Neuronal stem cell (in vitro differentiated cells): ENCODE results near the gene GBX1.
A peak's percentile ranks its signal among the peaks of the same experiment; 100 is the strongest.

Experiments
- DNase-seq: peaks from one replicate; pipeline ENCODE4 v3.0.0-alpha.2; 2013; ENCODE audit warnings: low spot score
- H2AFZ ChIP-seq: one replicate; pipeline ENCODE4 v1.6.1; 2013; ENCODE audit warnings: mild to moderate bottlenecking, low read length, inconsistent platforms
- H2AK5ac ChIP-seq: 2 replicates; pipeline ENCODE4 v1.6.1; 2013; ENCODE audit warnings: low read depth, mild to moderate bottlenecking, inconsistent platforms, low read length, moderate library complexity, mixed read lengths
- H2BK120ac ChIP-seq: 2 replicates; pipeline ENCODE4 v1.6.1; 2013; ENCODE audit warnings: low read depth, mild to moderate bottlenecking, inconsistent platforms, low read length, moderate library complexity, mixed read lengths
- H2BK12ac ChIP-seq: one replicate; pipeline ENCODE4 v1.6.1; 2013; ENCODE audit warnings: low read length, inconsistent platforms
- H2BK15ac ChIP-seq: 2 replicates; pipeline ENCODE4 v1.6.1; 2013; ENCODE audit warnings: mild to moderate bottlenecking, low read length, inconsistent platforms, mixed read lengths
- H2BK5ac ChIP-seq: one replicate; pipeline ENCODE4 v1.6.1; 2013; ENCODE audit warnings: inconsistent platforms, mild to moderate bottlenecking, low read length, moderate library complexity
- H3K14ac ChIP-seq: one replicate; pipeline ENCODE4 v1.6.1; 2013; ENCODE audit warnings: low read length, inconsistent platforms
- H3K18ac ChIP-seq: 2 replicates; pipeline ENCODE4 v1.6.1; 2013; ENCODE audit warnings: low read length, inconsistent platforms
- H3K23ac ChIP-seq: 2 replicates; pipeline ENCODE4 v1.6.1; 2013; ENCODE audit warnings: low read depth, mild to moderate bottlenecking, mixed read lengths, low read length, inconsistent platforms; ENCODE audit not compliant: poor library complexity
- H3K27ac ChIP-seq: replicated peaks from 3 replicates; pipeline ENCODE4 v1.5.1; 2013; ENCODE audit warnings: low read length, inconsistent platforms
- H3K27me3 ChIP-seq, 3 experiments: 2 replicates each; pipeline ENCODE4 v1.6.1; 2013; ENCODE audit warnings: low read length in 3 of 3, mild to moderate bottlenecking in 2 of 3, inconsistent platforms in 1 of 3, low read depth in 1 of 3, mixed read lengths in 1 of 3, moderate library complexity in 1 of 3; ENCODE audit not compliant: control insufficient read depth in 3 of 3, insufficient read depth in 3 of 3
- H3K36me3 ChIP-seq, 2 donors: replicated peaks in 1 of 2; 2 replicates each; pipeline ENCODE4 v1.6.1; 2013; ENCODE audit warnings: low read length in 2 of 2; ENCODE audit not compliant: control insufficient read depth in 2 of 2, insufficient read depth in 2 of 2
- H3K4ac ChIP-seq: 2 replicates; pipeline ENCODE4 v1.6.1; 2013; ENCODE audit warnings: inconsistent platforms, mild to moderate bottlenecking, low read length, moderate library complexity
- H3K4me1 ChIP-seq, 2 donors: 1 replicate in 1 of 2; 2 replicates in 1 of 2; pipeline ENCODE4 v1.6.1; 2013; ENCODE audit warnings: low read length in 2 of 2, low read depth in 1 of 2; ENCODE audit not compliant: control insufficient read depth in 2 of 2, insufficient read depth in 1 of 2
- H3K4me2 ChIP-seq: one replicate; pipeline ENCODE4 v1.6.1; 2013; ENCODE audit warnings: mild to moderate bottlenecking, low read length, inconsistent platforms; ENCODE audit not compliant: insufficient read depth, poor library complexity, severe bottlenecking
- H3K4me3 ChIP-seq, 2 donors: 2 replicates each; pipeline ENCODE4 v1.5.1; 2013; ENCODE audit warnings: low read length in 2 of 2, mild to moderate bottlenecking in 2 of 2, inconsistent platforms in 1 of 2, moderate library complexity in 1 of 2
- H3K79me1 ChIP-seq: one replicate; pipeline ENCODE4 v1.6.1; 2013; ENCODE audit warnings: low read depth, mild to moderate bottlenecking, inconsistent platforms, low read length, moderate library complexity
- H3K9ac ChIP-seq: one replicate; pipeline ENCODE4 v1.6.1; 2013; ENCODE audit warnings: mild to moderate bottlenecking, low read depth, low read length, inconsistent platforms; ENCODE audit not compliant: poor library complexity
- H3K9me3 ChIP-seq, 2 donors: replicated peaks in 1 of 2; 2 replicates each; pipeline versions ENCODE3 to v1.6.1; 2013; ENCODE audit warnings: low read length in 2 of 2, mild to moderate bottlenecking in 2 of 2, inconsistent platforms in 1 of 2, low read depth in 1 of 2, mixed read lengths in 1 of 2, moderate library complexity in 1 of 2; ENCODE audit not compliant: control insufficient read depth in 2 of 2, insufficient read depth in 1 of 2
- H4K8ac ChIP-seq: one replicate; pipeline ENCODE4 v1.6.1; 2013; ENCODE audit warnings: low read depth, mild to moderate bottlenecking, inconsistent platforms, low read length, moderate library complexity
- H4K91ac ChIP-seq: one replicate; pipeline ENCODE4 v1.6.1; 2013; ENCODE audit warnings: low read length, low read depth, mild to moderate bottlenecking, inconsistent platforms; ENCODE audit not compliant: poor library complexity
- WGBS, 2 donors: extraction: QIAGEN DNeasy Blood & Tissue Kit; methylation state at CpG; one replicate each; pipeline ENCODE4 v1.1.7; 2013; ENCODE audit warnings: missing lambda C conversion rate in 2 of 2, mixed read lengths in 1 of 2; ENCODE audit not compliant: insufficient read length in 2 of 2, insufficient replicate concordance in 1 of 2; ENCODE audit errors: extremely low coverage in 2 of 2; 5-methylcytosine and 5-hydroxymethylcytosine counted together

Gene GBX1

GRCh38 chr7:151204383-151205032 lies 37.0 kb upstream of the GBX1 start:
- Histone ChIP-seq H2BK5ac (peak overlapping the region; percentile 67), H3K14ac (peak overlapping the region; percentile 27), H3K4me3 (no peak overlapping the region), H4K91ac (peak overlapping the region; percentile 89), H2BK12ac (no peak overlapping the region), H2AFZ (no peak overlapping the region), H3K9me3 (no peaks in the 10 kb centered on the region), H3K9ac (peak overlapping the region; percentile 56), H3K4me1 (peaks cover 2 to 7% of the 10 kb centered on the region in 2 donors), H3K23ac (no peak overlapping the region), H3K79me1 (no peaks in the 10 kb centered on the region), H3K4me2 (no peak overlapping the region), H4K8ac (peak overlapping the region; percentile 76), H3K36me3 (no peaks in the 10 kb centered on the region), H3K18ac (peak overlapping the region; percentile 49), H2BK15ac (peak overlapping the region; percentile 79), H3K27me3 (peaks cover 0 to 69% (median 2%) of the 10 kb centered on the region in 3 experiments), H3K4ac (no peak overlapping the region), H2AK5ac (peak overlapping the region; percentile 68), H2BK120ac (no peak overlapping the region), H3K27ac (no peak overlapping the region)
- DNase-seq, result no peak
- no CpG with 5 or more reads among the region's 48 CpGs for WGBS, 2 donors

GRCh38 chr7:151202836-151203235 lies 35.3 kb upstream of the GBX1 start:
- Histone ChIP-seq H3K4ac (no peak overlapping the region), H3K79me1 (no peaks in the 10 kb centered on the region), H2BK12ac (no peak overlapping the region), H2AFZ (no peak overlapping the region), H2BK120ac (no peak overlapping the region), H2BK5ac (no peak overlapping the region), H4K91ac (no peak overlapping the region), H2AK5ac (peak overlapping the region; percentile 88), H3K18ac (no peak overlapping the region), H3K27me3 (peaks cover 0 to 81% (median 0%) of the 10 kb centered on the region in 3 experiments), H3K4me3 (no peak overlapping the region), H3K4me2 (no peak overlapping the region), H4K8ac (no peak overlapping the region), H3K27ac (no peak overlapping the region), H3K14ac (peak overlapping the region; percentile 60), H2BK15ac (peak overlapping the region; percentile 46), H3K36me3 (no peaks in the 10 kb centered on the region), H3K4me1 (peaks cover 2 to 11% of the 10 kb centered on the region in 2 donors), H3K9ac (no peak overlapping the region), H3K23ac (no peak overlapping the region), H3K9me3 (no peaks in the 10 kb centered on the region)
- no peak for DNase-seq
- no CpG with 5 or more reads among the region's 9 CpGs for WGBS, 2 donors

GRCh38 chr7:151201751-151202150 lies 34.3 kb upstream of the GBX1 start:
- no peak overlapping the region for H2AK5ac ChIP-seq
- H4K8ac ChIP-seq, result no peak overlapping the region
- H2BK120ac ChIP-seq, result no peak overlapping the region
- H3K4ac ChIP-seq, result no peak overlapping the region
- DNase-seq, result no peak
- H3K4me2 ChIP-seq, result no peak overlapping the region
- WGBS, 2 donors, result no CpG with 5 or more reads among the region's 4 CpGs
- no peak overlapping the region for H3K4me3 ChIP-seq
- no peak overlapping the region for H3K27ac ChIP-seq
- H3K18ac ChIP-seq, result no peak overlapping the region
- no peak overlapping the region for H2BK5ac ChIP-seq
- H3K79me1 ChIP-seq, result no peaks in the 10 kb centered on the region
- no peaks in the 10 kb centered on the region for H3K9me3 ChIP-seq
- no peak overlapping the region for H3K14ac ChIP-seq
- no peaks in the 10 kb centered on the region for H3K36me3 ChIP-seq
- no peak overlapping the region for H3K9ac ChIP-seq
- H2BK12ac ChIP-seq, result no peak overlapping the region
- no peak overlapping the region for H4K91ac ChIP-seq
- H2AFZ ChIP-seq, result no peak overlapping the region
- peaks cover 2 to 11% of the 10 kb centered on the region in 2 donors for H3K4me1 ChIP-seq
- H3K23ac ChIP-seq, result no peak overlapping the region
- H2BK15ac ChIP-seq, result no peak overlapping the region
- peaks cover 0 to 83% (median 0%) of the 10 kb centered on the region in 3 experiments for H3K27me3 ChIP-seq

- Histone ChIP-seq H3K23ac (no peak overlapping the region), H3K4me3 (no peak overlapping the region), H3K79me1 (no peaks in the 10 kb centered on the region), H3K18ac (no peak overlapping the region), H3K9me3 (no peaks in the 10 kb centered on the region), H3K4me1 (peaks cover 2 to 11% of the 10 kb centered on the region in 2 donors), H3K14ac (no peak overlapping the region), H2BK120ac (no peak overlapping the region), H3K27me3 (peaks cover 0 to 85% (median 0%) of the 10 kb centered on the region in 3 experiments), H2BK12ac (no peak overlapping the region), H2AFZ (no peak overlapping the region), H3K4me2 (no peak overlapping the region), H3K4ac (no peak overlapping the region), H3K9ac (no peak overlapping the region), H3K36me3 (no peaks in the 10 kb centered on the region), H2AK5ac (no peak overlapping the region), H4K8ac (no peak overlapping the region), H2BK5ac (no peak overlapping the region), H4K91ac (no peak overlapping the region), H3K27ac (no peak overlapping the region), H2BK15ac (no peak overlapping the region)
- no peak for DNase-seq
- 100% methylated on average over 1 of the region's 3 CpGs; no CpG with 5 or more reads in 1 of the 2 donors for WGBS, 2 donors
Observed at GRCh38 chr7:151201344-151201743, 33.9 kb upstream of the GBX1 start.
